Measurements from ENCODE around the gene PLXNA4.

DNA sequence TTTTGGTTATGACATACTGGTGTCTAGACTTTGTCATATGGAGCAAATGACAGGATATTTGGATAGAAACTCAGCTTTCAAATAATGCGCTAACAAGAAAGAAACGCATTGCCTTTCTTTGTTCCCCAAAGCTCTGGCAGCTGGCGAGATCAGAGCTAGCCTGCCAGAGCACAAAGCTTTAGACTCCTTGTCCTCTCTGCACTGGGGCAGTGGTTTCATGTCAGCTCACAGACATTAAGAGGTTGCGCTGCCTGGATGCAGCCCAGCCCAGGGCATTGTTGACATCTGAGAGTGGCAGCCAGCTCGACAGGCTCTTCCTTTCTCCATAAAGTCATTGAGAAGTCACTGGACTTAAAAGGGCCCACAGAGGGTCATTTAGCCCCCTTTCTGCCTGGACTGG, 212.0 kb downstream of the PLXNA4 start:
- no peak for TF ChIP-seq POLR2A (IDR thresholded peaks at IDR 0.05)
- TF ChIP-seq, protein P1, sequence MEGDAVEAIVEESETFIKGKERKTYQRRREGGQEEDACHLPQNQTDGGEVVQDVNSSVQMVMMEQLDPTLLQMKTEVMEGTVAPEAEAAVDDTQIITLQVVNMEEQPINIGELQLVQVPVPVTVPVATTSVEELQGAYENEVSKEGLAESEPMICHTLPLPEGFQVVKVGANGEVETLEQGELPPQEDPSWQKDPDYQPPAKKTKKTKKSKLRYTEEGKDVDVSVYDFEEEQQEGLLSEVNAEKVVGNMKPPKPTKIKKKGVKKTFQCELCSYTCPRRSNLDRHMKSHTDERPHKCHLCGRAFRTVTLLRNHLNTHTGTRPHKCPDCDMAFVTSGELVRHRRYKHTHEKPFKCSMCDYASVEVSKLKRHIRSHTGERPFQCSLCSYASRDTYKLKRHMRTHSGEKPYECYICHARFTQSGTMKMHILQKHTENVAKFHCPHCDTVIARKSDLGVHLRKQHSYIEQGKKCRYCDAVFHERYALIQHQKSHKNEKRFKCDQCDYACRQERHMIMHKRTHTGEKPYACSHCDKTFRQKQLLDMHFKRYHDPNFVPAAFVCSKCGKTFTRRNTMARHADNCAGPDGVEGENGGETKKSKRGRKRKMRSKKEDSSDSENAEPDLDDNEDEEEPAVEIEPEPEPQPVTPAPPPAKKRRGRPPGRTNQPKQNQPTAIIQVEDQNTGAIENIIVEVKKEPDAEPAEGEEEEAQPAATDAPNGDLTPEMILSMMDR (IDR thresholded peaks at IDR 0.05 in 4 of 5, conservative IDR thresholded peaks at IDR 0.05 in 1 of 5) = no peak
